ENCODE data around the gene CYP26C1.

GRCh38 chr10:93061594-93062513 is 1.3 kb downstream of the CYP26C1 start:
- TF ChIP-seq CTCF (IDR thresholded peaks at IDR 0.05): no peak
- TF ChIP-seq POLR2A (IDR thresholded peaks at IDR 0.05): no peak
